Measurements from ENCODE around the gene PPP2R2C. TPM values are rescaled to one million over a fixed set of nuclear protein-coding genes. Genes with fewer than 3 reads are reported as not detected.
A peak's percentile ranks its signal among the peaks of the same experiment; 100 is the strongest.

The PPP2R2C gene
- total and polyA plus RNA-seq, 2 of the 4 experiments (the other 2 are of a cell fraction): 0.03 TPM; not detected in 1

- Histone ChIP-seq H3K9me1 (ENCODE audit: insufficient read depth, low read length) (no peaks in the 10 kb centered on the region), H3K79me1 (ENCODE audit: low read depth in 1 of 2, low read length in 2 of 2) (no peaks in the 10 kb centered on the region), H4K91ac (ENCODE audit: insufficient read depth, low read depth, low read length) (no peak overlapping the region), H2AK9ac (replicated peaks; ENCODE audit: low read depth, low read length, poor library complexity) (no peak overlapping the region), H3K4me1 (ENCODE audit: control insufficient read depth, insufficient read depth, low read length) (no peaks in the 10 kb centered on the region), H3K27me3 (ENCODE audit: control insufficient read depth, insufficient read depth, low read length) (peaks cover 13% of the 10 kb centered on the region; the same call in 1 of the 2 replicates), H2BK120ac (ENCODE audit: low read depth, low read length) (no peak overlapping the region), H2BK15ac (ENCODE audit: low read depth, low read length) (no peak overlapping the region), H3K18ac (ENCODE audit: low read depth, low read length) (no peak overlapping the region), H4K8ac (ENCODE audit: low read depth in 2 of 2, low read length in 2 of 2) (no peak overlapping the region), H4K5ac (ENCODE audit: low read depth, low read length) (no peak overlapping the region), H2AFZ (replicated peaks; ENCODE audit: low read length, poor library complexity) (no peak overlapping the region), H3K4me2 (ENCODE audit: low read depth, low read length) (no peak overlapping the region), H3K36me3 (ENCODE audit: control insufficient read depth, insufficient read depth, low read length) (no peaks in the 10 kb centered on the region), H2AK5ac (ENCODE audit: low read depth, low read length) (no peak overlapping the region), H3K4ac (ENCODE audit: low read depth, low read length) (no peak overlapping the region), H3K14ac (replicated peaks; ENCODE audit: low read depth, low read length) (no peak overlapping the region), H3K23ac (ENCODE audit: low read depth, low read length) (no peak overlapping the region), H4K20me1 (ENCODE audit: insufficient read depth, low read length) (no peaks in the 10 kb centered on the region), H3K56ac (ENCODE audit: extremely low read depth, insufficient read depth, low read length) (no peak overlapping the region), H3K27ac (ENCODE audit: insufficient read depth, low read length) (no peak overlapping the region), H3K9ac (ENCODE audit: low read depth, low read length) (no peak overlapping the region), H2BK5ac (ENCODE audit: low read depth, low read length, poor library complexity, severe bottlenecking) (no peak overlapping the region), H2BK20ac (ENCODE audit: low read depth, low read length) (no peak overlapping the region), H3K4me3 (ENCODE audit: insufficient read depth, low read depth, low read length) (no peak overlapping the region), H3K9me3 (ENCODE audit: control insufficient read depth, insufficient read depth, low read length) (no peaks in the 10 kb centered on the region)
- WGBS, 2 experiments (ENCODE audit: extremely low coverage in 2 of 2, insufficient read length in 1 of 2): 70% methylated on average over 2 of the region's 8 CpGs; no CpG with 5 or more reads in 1 of the 2 experiments
- DNase-seq (no peak), ATAC-seq (ENCODE audit: low read depth) (no peak)
- TF ChIP-seq RAD21 (IDR thresholded peaks at IDR 0.05; ENCODE audit: low read length): no peak
- TF ChIP-seq CEBPB (IDR thresholded peaks at IDR 0.05; ENCODE audit: low read depth, low read length): peak; percentile 58
- ChIA-PET POLR2A (ENCODE audit: unreplicated experiment) (no interaction called here), CTCF (no interaction called here)
- in situ Hi-C loops (cut with MboI; ENCODE audit: low sequenced_read_pairs) (loop anchor here (25.0 kb wide), 1 partner anchor 405 kb away; no protein-coding TSS in a partner anchor), intact Hi-C loops (cut with micrococcal nuclease) (no loop called here), dilution Hi-C loops (cut with HindIII; ENCODE audit: low sequenced_read_pairs, unreplicated experiment) (no loop called here)
- no TSS peak for BruUV-seq (replicated peaks)
Observed at GRCh38 chr4:6442555-6442954, 29.9 kb downstream of the PPP2R2C start.

Measured in IMR-90 (cell line).